Measurements from ENCODE around the gene CPNE8. TPM values are rescaled to one million over a fixed set of nuclear protein-coding genes. Genes with fewer than 3 reads are reported as not detected.
"Not testable (repeated sequence)": the region's sequence is repeated elsewhere in the genome, so short reads cannot be mapped to it uniquely, and the experiment has no call there.

CPNE8 gene
- polyA plus RNA-seq, 2 of the 4 experiments (the other 2 are of a cell fraction), result 8.0 to 30.1 TPM

GRCh38 chr12:38742496-38742895 is 162.9 kb downstream of the CPNE8 start:
- ATAC-seq; DNase-seq (ENCODE audit: low read depth in 1 of 2, low spot score in 1 of 2); H3K9me3 ChIP-seq; H3K4me2 ChIP-seq; FAIRE-seq; H3K4me3 ChIP-seq; POLR2A ChIA-PET; H3K27ac ChIP-seq; CTCF ChIA-PET; H3K4me1 ChIP-seq: not testable (repeated sequence)
- peak; percentile 72 for TF ChIP-seq ZC3H11A (IDR thresholded peaks at IDR 0.05)
- 82% methylated on average over 1 of the region's 1 CpG for WGBS (ENCODE audit: missing lambda C conversion rate)

GRCh38 chr12:38736821-38737220 is 168.6 kb downstream of the CPNE8 start:
- no peak for FAIRE-seq
- no peak overlapping the region for H3K27ac ChIP-seq

GRCh38 chr12:38732761-38733160 is 172.6 kb downstream of the CPNE8 start:
- no peaks in the 10 kb centered on the region for H3K9me3 ChIP-seq
- ChIA-PET POLR2A (no interaction called here), CTCF (no interaction called here)
- FAIRE-seq (no peak), DNase-seq (ENCODE audit: low read depth in 1 of 2, low spot score in 1 of 2) (no peak), ATAC-seq (no peak)
- H3K4me2 ChIP-seq, result no peak overlapping the region
- TF ChIP-seq POLR2A (IDR thresholded peaks at IDR 0.05; ENCODE audit: low read length) (no peak), KDM5A (IDR thresholded peaks at IDR 0.05) (no peak), NPAS2 (CRISPR knock-in tag; IDR thresholded peaks at IDR 0.05; ENCODE audit: borderline replicate concordance) (no peak), HMGXB4 (CRISPR knock-in tag; IDR thresholded peaks at IDR 0.05; ENCODE audit: borderline replicate concordance) (no peak), FOSL2 (IDR thresholded peaks at IDR 0.05) (no peak), FOSL2 (CRISPR knock-in tag; IDR thresholded peaks at IDR 0.05) (no peak), MAZ (IDR thresholded peaks at IDR 0.05; ENCODE audit: borderline replicate concordance, low read depth, low read length) (no peak), ATOH8 (CRISPR knock-in tag; IDR thresholded peaks at IDR 0.05; ENCODE audit: low read depth) (no peak), ELK1 (IDR thresholded peaks at IDR 0.05; ENCODE audit: low read depth, low read length) (no peak), FOSB (CRISPR knock-in tag; IDR thresholded peaks at IDR 0.05) (no peak), BCL3 (IDR thresholded peaks at IDR 0.05) (no peak), POLR2AphosphoS2 (conservative IDR thresholded peaks at IDR 0.05; ENCODE audit: low read length) (no peak), SMC3 (IDR thresholded peaks at IDR 0.05) (no peak), ZSCAN20 (CRISPR knock-in tag; IDR thresholded peaks at IDR 0.05) (no peak), JUNB (IDR thresholded peaks at IDR 0.05) (no peak), TFCP2L1 (CRISPR knock-in tag; IDR thresholded peaks at IDR 0.05) (no peak), CBX8 (IDR thresholded peaks at IDR 0.05) (no peak), HDAC2 (IDR thresholded peaks at IDR 0.05) (no peak), RNF2 (IDR thresholded peaks at IDR 0.05; ENCODE audit: borderline replicate concordance, low read depth) (no peak)
- H3K27ac ChIP-seq, result no peak overlapping the region
- H3K4me3 ChIP-seq, result no peak overlapping the region
- no peaks in the 10 kb centered on the region for H3K4me1 ChIP-seq

More at GRCh38 chr12:38736821-38737220, 168.6 kb downstream of the CPNE8 start:
- H3K4me2 ChIP-seq, result no peak overlapping the region
- H3K9me3 ChIP-seq, result no peaks in the 10 kb centered on the region
- no peak for DNase-seq (ENCODE audit: low read depth in 1 of 2, low spot score in 1 of 2)
- H3K4me3 ChIP-seq, result no peak overlapping the region
- CTCF ChIA-PET, result no interaction called here
- POLR2A ChIA-PET, result no interaction called here
- 92% methylated on average over 3 of the region's 3 CpGs for WGBS (ENCODE audit: missing lambda C conversion rate)
- no peak for TF ChIP-seq HOXA7 (CRISPR knock-in tag; IDR thresholded peaks at IDR 0.05)
- H3K4me1 ChIP-seq, result no peaks in the 10 kb centered on the region
- no peak for ATAC-seq
